Activated T-cell treated with anti-CD3 and anti-CD28 coated beads, Interleukin-2, amount 50 U/mL, for 72 hours (primary cell): ENCODE results near the gene PLIN1. TPM values are rescaled to one million over a fixed set of nuclear protein-coding genes. Genes with fewer than 3 reads are reported as not detected.

Source experiments
- ATAC-seq, 2 donors: fragments of 150-1000 bp; cut with Tn5 transposase; replicated peaks in 1 of 2; 2 replicates each; pipeline ENCODE4 v1.10.0; 2021; ENCODE audit warnings: moderate library complexity in 2 of 2, mild to moderate bottlenecking in 1 of 2
- DNase-seq, 2 donors: peaks; one replicate each; pipeline ENCODE4 v3.0.0; 2021 to 2022; ENCODE audit warnings: mixed read lengths in 1 of 2
- H3K27ac Mint-ChIP-seq: one replicate; pipeline ENCODE4 v1.8.0; 2022; ENCODE audit warnings: mild to moderate bottlenecking, moderate library complexity, mixed read lengths
- H3K27me3 Mint-ChIP-seq: one replicate; pipeline ENCODE4 v1.8.0; 2022; ENCODE audit warnings: low read depth, mixed read lengths
- H3K36me3 Mint-ChIP-seq, 2 donors: one replicate each; pipeline ENCODE4 v1.8.0; 2022; ENCODE audit warnings: mixed read lengths in 2 of 2, mild to moderate bottlenecking in 1 of 2; ENCODE audit not compliant: insufficient read depth in 2 of 2
- H3K4me1 Mint-ChIP-seq: one replicate; pipeline ENCODE4 v1.8.0; 2022; ENCODE audit warnings: low read depth, mixed read lengths
- H3K4me3 Mint-ChIP-seq, 2 donors: one replicate each; pipeline ENCODE4 v1.8.0; 2022; ENCODE audit warnings: mild to moderate bottlenecking in 2 of 2, mixed read lengths in 2 of 2, moderate library complexity in 2 of 2
- H3K9me3 Mint-ChIP-seq, 2 donors: one replicate each; pipeline ENCODE4 v1.8.0; 2022; ENCODE audit warnings: mixed read lengths in 2 of 2
- total RNA-seq, 2 donors: library from RNA; stranded (reverse); gene quantifications; one replicate each; pipeline ENCODE4 v1.2.3, GENCODE V29; 2022

Gene PLIN1
- total RNA-seq, 2 donors from 2014 or later, result 0.88 to 1.3 TPM

DNA sequence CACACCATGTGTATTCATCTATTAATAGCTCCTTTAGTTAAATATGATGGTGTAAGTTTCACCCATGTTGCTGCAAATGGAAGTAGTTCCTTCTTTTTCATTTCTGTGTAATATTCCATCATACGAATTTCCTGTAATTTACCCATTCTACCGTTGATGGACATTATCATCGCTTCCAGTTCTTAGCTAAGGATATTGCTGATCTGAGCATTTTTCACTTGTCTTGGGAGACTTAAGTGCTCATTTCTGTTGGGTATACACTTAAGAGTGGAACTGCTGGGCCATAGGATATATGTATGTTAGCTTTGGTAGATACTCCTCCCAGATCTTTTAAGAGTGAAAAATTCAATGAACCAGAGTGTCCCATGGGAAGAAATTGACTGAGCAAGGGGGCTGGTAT lies 11.0 kb downstream of the PLIN1 start:
- no peak overlapping the region for H3K4me3 Mint-ChIP-seq
- no peak for ATAC-seq
- H3K27me3 Mint-ChIP-seq, result peaks cover 11% of the 10 kb centered on the region
- H3K36me3 Mint-ChIP-seq, result no peaks in the 10 kb centered on the region
- H3K9me3 Mint-ChIP-seq, result no peaks in the 10 kb centered on the region
- H3K27ac Mint-ChIP-seq, result no peak overlapping the region
- no peak for DNase-seq
- no peaks in the 10 kb centered on the region for H3K4me1 Mint-ChIP-seq

DNA sequence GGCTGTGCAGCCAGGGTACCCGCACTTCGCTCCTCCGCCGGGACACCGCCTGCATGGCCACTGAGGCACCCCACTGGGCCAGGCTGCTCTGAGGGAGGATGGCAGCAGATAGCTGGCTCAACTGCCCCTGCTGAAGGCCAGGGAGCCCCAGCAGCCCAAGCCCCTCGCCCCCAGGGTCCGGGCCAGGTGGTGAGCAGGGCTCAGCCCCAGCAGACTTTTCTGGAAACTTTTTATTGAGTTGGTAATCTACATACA lies 11.5 kb downstream of the PLIN1 start:
- H3K27me3 Mint-ChIP-seq, result peaks cover 16% of the 10 kb centered on the region
- no peaks in the 10 kb centered on the region for H3K9me3 Mint-ChIP-seq
- H3K27ac Mint-ChIP-seq, result no peak overlapping the region
- H3K4me1 Mint-ChIP-seq, result no peaks in the 10 kb centered on the region
- H3K4me3 Mint-ChIP-seq, result no peak overlapping the region
- DNase-seq, result no peak
- ATAC-seq, result no peak
- no peaks in the 10 kb centered on the region for H3K36me3 Mint-ChIP-seq

DNA sequence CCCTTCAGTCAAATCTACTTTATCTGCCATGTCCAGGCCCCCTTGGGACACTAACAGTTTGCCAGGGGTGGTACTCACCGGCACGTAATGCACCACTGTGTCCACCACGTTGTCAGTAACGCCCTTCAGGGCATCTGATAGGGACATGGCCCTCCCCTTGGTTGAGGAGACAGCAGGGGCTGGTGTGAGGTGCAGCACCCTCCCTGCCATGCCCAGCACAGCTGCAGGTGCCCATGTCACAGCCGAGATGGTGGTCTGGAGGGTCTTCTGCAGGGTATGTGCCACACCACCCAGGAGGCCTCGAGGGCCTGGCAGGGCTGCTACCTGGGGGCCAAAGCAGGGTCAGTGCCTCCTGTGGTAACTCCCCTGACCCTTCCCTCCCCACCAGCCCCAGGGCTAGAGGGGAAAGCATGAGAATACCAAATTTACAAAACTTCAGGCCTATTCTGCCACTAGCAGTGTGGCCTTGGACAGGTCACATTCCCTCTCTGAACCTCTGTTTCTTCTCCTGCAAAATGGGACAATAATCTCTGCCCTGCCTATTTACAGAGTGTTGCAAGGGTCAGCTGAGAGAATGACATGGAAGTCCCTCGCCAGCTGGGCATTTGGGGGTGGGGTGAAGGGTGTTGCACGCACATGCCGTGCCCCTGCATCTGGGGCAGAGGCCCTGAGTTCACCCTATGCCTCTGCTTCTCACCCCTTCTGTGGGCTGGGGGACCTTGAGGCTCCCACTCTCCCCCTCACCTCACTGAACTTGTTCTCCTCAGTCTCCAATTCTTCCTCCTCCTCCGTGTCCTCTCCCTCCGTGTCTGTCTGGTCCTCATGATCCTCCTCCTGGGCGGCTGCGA lies 12.1 kb downstream of the PLIN1 start:
- no peak overlapping the region for H3K4me3 Mint-ChIP-seq
- no peak for DNase-seq
- H3K27me3 Mint-ChIP-seq, result peaks cover 22% of the 10 kb centered on the region
- no peaks in the 10 kb centered on the region for H3K9me3 Mint-ChIP-seq
- no peaks in the 10 kb centered on the region for H3K36me3 Mint-ChIP-seq
- no peak for ATAC-seq
- H3K27ac Mint-ChIP-seq, result no peak overlapping the region
- no peaks in the 10 kb centered on the region for H3K4me1 Mint-ChIP-seq

DNA sequence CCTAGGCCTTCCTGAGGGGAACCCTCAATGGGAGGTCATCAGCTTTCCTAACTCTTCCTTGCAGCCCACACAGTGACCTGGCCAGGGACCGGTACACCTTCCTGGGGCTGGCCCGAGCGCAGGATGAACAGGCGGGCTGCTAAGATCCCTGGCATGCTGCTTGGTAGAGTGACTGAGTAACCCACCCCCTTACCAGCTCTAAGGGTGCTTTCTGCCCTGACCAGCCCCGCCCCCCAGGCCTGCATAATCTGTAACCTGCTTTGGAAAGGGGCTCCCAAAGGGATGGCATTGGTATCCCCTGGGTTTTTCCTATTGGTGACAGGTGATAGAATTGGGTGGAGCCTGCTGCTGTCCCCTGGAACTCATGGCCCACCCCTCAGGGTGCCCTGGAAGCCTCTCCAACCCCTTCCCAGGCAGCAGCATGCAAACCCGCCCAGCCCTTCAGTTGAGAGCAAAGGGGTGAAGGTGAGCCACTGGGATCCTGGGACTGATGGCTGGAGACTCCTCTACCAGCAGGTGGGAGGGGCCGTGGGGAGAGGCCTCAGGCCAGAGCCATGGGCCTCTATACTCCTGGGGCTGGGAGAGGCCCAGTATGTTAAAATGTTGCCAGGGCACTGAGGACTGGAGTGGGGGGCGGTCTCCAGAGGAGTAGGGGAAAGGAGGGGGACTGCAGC lies 12.8 kb downstream of the PLIN1 start:
- no peak for DNase-seq
- ATAC-seq, result no peak

DNA sequence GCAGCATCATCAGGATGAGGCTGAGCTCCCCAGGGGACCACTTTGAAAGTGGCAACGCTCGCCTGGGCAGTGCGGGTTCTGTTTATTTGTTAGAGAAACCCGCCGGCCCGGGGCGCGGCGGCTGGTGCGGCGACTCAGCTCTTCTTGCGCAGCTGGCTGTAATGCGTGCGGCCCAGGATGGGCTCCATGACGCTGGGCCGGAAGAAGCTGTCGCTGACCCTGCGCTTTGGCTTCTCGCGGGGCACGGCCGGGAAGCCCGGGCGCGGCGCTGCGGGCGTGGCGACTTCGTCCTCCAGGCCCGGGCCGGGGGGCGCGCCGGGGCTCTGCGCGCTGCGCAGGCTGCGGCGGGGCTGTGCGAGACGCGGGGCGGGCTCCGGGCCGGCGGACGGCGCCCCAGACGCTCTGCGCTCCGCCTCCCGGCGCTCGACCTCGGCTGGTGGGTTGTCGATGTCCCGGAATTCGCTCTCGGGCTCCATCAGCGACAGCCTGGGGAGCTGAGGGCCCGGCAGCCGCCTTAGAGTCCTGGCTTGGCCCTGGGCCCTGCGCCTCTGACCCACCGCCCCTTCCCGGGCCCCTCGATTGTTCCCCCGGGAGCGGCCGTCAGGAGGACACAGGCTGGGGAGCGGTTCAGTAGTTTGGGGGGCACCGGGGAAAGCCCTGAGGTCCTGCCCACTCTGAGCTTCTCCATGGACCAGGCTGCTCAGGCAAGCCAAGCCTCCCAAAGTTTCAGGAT lies 13.6 kb downstream of the PLIN1 start:
- H3K27ac Mint-ChIP-seq, result no peak overlapping the region
- ATAC-seq (peak; percentile 84), DNase-seq (peak; percentile 34 to 41)
- H3K4me3 Mint-ChIP-seq, result peak overlapping the region; percentile 38 to 47
- H3K27me3 Mint-ChIP-seq, result peaks cover 28% of the 10 kb centered on the region
- H3K9me3 Mint-ChIP-seq, result no peaks in the 10 kb centered on the region
- no peaks in the 10 kb centered on the region for H3K36me3 Mint-ChIP-seq
- H3K4me1 Mint-ChIP-seq, result no peaks in the 10 kb centered on the region

More for the DNA sequence above, 12.8 kb downstream of the PLIN1 start:
- Mint-ChIP-seq H3K27me3 (peaks cover 22% of the 10 kb centered on the region), H3K4me1 (no peaks in the 10 kb centered on the region), H3K27ac (no peak overlapping the region), H3K9me3 (no peaks in the 10 kb centered on the region), H3K36me3 (no peaks in the 10 kb centered on the region), H3K4me3 (peak overlapping the region; percentile 38 to 47)

DNA sequence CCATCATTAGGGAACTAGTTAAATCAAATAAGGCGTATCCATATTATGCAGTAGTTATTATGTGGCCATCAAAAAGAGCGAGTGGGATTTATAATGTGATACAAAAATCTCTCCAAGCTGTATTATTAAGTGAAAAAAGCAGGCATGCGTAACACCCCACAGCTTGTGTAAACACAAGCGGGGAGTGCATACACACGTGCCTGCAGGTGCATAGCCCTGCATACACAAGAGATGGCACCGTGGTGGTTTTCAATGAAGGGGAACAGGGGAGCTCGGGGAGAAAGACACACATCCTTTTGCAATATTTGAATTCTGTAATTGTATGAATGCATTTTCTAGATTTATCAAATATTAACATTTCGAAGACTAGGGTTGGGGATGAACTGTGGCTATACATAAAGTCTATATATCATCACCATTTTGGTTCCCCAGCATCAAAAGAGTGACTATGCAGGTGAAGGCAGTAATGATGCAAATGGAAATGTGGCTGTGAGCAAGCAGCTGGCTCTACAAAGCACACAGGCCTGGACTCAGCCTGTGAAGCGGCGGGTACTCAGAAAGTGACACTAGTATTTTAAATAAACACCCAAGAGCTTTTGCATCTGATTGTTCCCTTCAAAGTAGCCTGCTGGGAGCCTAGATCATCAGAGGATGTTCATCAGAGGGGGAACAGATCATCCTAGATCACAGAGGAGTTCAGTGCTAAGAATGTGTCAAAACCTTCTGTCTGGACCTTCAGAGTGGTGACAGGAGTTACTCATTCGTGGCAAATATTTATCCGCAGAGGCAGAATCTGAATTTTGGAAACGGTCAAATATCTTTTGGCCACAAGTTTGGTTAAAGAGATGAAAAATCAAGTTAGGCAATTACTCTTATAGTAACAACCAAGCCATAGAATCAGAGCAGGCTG lies 14.5 kb downstream of the PLIN1 start:
- DNase-seq (no peak), ATAC-seq (no peak)
- H3K36me3 Mint-ChIP-seq, result no peaks in the 10 kb centered on the region
- no peaks in the 10 kb centered on the region for H3K9me3 Mint-ChIP-seq
- H3K27me3 Mint-ChIP-seq, result peaks cover 35% of the 10 kb centered on the region
- H3K27ac Mint-ChIP-seq, result no peak overlapping the region
- peak overlapping the region; percentile 50 to 76 for H3K4me3 Mint-ChIP-seq
- H3K4me1 Mint-ChIP-seq, result no peaks in the 10 kb centered on the region

DNA sequence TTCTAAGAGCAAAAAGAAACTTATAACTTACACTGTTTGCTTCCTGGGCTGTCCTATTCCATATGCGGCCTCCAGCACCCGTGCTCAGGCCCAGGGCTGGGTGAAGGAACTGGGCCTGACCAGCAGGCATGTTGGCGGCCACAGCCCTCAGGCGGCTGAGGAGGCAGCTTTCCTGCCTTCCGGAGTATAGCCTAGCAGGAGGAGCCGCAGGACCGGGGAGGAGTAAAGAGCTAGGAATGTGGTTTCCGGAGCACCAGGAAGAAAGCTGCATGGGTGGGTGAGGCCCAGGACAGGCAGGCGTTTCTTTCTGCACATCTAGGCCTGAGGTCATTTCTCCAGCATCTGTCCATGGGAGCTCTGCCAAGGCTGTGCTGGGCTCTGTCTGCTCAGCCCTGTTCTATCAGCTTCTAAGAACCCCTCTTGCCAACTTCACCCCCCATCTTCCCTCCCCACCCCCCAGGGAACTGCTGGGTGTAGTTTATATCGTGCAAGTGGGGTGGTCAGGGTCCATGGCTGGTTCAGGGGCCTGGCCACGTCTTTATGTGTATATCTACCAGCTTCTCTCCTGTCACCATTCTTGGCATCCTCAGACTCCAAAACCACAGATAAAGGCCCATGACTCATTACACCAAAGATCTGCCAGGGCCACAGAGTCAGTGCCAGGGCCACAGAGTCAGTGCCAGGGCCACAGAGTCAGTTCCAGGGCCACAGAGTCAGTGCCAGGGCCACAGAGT lies 16.1 kb downstream of the PLIN1 start:
- DNase-seq (no peak), ATAC-seq (no peak)
- Mint-ChIP-seq H3K36me3 (no peaks in the 10 kb centered on the region), H3K27ac (no peak overlapping the region), H3K9me3 (no peaks in the 10 kb centered on the region), H3K4me1 (no peaks in the 10 kb centered on the region), H3K27me3 (peaks cover 46% of the 10 kb centered on the region), H3K4me3 (no peak overlapping the region)

DNA sequence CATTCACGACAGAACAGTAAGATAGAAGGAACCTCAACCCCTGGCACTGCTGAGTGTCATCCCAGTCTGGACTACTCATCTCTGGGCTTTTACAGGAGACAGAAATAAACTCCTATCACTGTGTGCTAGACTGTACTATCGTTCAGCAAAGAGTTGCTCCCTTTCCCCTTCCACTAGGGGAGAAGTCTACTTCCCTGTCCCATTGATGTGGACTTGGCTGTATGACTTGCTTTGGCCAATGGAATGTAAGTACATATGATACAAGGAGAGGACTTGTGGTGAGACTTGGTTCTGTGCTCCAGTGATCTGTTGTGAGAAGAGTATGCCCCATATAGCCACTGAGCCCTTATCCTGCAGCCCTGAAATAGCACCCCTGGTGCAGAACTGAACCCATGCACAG lies 18.6 kb downstream of the PLIN1 start:
- DNase-seq (no peak), ATAC-seq (no peak)
- Mint-ChIP-seq H3K36me3 (no peaks in the 10 kb centered on the region), H3K27me3 (peaks cover 68% of the 10 kb centered on the region), H3K4me1 (peaks cover 6% of the 10 kb centered on the region), H3K27ac (no peak overlapping the region), H3K9me3 (no peaks in the 10 kb centered on the region), H3K4me3 (no peak overlapping the region)

DNA sequence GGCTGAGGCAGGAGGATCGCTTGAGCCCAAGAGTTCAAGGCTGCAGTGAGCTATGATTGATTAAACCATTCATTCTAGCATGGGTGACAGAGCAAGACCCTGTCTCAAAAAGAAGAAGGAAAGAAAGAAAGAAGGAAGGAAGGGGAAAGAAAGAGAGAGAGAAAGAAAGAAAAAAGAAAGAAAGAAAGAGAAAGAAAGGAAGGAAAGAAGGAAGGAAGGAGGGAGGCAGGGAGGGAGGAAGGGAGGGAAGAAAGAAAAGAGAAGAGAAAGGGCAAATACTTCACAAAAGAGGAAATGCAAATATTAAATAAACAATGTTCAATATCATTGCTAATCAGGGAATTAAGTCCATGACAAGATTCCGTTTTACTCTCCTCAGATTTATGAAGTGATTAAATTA lies 19.9 kb downstream of the PLIN1 start:
- DNase-seq, result no peak
- Mint-ChIP-seq H3K27ac (no peak overlapping the region), H3K4me3 (no peak overlapping the region), H3K4me1 (peaks cover 15% of the 10 kb centered on the region), H3K36me3 (no peaks in the 10 kb centered on the region), H3K27me3 (peaks cover 68% of the 10 kb centered on the region), H3K9me3 (no peaks in the 10 kb centered on the region)
- no peak for ATAC-seq

DNA sequence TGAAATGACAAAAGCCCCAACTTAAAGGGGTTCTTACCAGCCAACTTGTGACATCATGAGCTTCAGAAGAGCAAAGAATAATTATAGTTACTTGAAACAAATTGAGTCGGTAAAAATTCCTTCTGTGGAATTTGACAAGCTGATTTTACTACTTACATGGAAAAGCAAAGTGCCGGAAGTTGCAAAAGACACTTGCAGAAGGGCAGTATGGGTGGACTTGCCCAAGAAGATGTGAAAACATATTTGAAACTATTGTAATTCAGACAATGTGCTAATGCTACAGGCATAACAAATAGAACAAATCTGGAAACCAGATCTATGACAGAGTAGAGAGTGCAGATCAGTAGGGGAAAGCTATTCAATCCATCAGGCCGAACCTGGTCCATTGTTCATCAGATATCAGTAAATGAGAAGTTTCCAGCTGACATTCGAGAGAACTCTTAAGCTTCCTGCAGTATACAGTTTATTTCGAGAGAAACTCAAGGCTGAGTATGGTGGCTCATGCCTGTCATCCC lies 21.4 kb downstream of the PLIN1 start:
- DNase-seq (no peak), ATAC-seq (no peak)
- H3K4me3 Mint-ChIP-seq, result no peak overlapping the region
- H3K27me3 Mint-ChIP-seq, result peaks cover 76% of the 10 kb centered on the region
- H3K36me3 Mint-ChIP-seq, result no peaks in the 10 kb centered on the region
- H3K9me3 Mint-ChIP-seq, result no peaks in the 10 kb centered on the region
- peaks cover 21% of the 10 kb centered on the region for H3K4me1 Mint-ChIP-seq
- H3K27ac Mint-ChIP-seq, result no peak overlapping the region

DNA sequence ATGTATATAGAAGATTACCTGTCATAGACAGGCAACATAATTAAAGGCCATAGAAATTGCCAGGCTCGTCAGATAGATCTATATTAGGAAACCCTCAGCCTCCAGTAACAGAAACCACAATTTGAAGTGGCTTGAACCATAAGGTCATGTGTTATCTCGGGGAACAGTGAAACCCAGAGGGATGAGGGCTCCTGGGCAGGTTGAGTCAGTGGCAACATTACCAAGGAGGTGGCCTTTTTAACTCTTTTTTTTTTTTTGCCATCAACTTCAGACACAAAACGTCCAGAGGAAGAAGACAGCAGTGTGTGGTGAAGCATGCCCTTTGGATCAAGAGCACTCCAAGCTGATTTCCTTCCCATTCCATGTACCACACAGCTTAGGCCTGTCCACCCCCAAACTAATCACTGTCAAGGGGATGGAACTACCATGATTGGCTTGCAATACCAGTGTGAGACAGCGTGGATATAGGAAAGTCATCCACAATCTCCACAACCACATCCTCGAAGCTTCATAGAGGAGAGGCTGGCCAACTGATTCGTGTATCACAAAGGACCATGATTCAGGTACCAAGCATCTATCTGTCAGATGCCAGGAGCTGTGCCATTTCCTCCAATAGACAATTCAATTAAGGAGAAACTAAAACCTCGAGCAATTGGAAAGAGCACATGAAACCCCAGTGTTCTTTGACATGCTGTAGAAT lies 22.9 kb downstream of the PLIN1 start:
- H3K27ac Mint-ChIP-seq, result no peak overlapping the region
- no peaks in the 10 kb centered on the region for H3K36me3 Mint-ChIP-seq
- H3K4me3 Mint-ChIP-seq, result peak overlapping the region; percentile 87 to 89
- ATAC-seq (peak in 1 of 2 donors; percentile 41), DNase-seq (no peak)
- peaks cover 75% of the 10 kb centered on the region for H3K27me3 Mint-ChIP-seq
- no peaks in the 10 kb centered on the region for H3K9me3 Mint-ChIP-seq
- H3K4me1 Mint-ChIP-seq, result peaks cover 21% of the 10 kb centered on the region
